HG03064 (cell line): ENCODE measurements around the gene BST1.
"Not testable (repeated sequence)": the region's sequence is repeated elsewhere in the genome, so short reads cannot be mapped to it uniquely, and the experiment has no call there.

Source experiments
- ATAC-seq: cut with Tn5 transposase; IDR thresholded peaks from one replicate; pipeline ENCODE4 v1.9.1; 2021; ENCODE audit warnings: low read depth; ENCODE audit not compliant: unreplicated experiment

BST1 gene

DNA sequence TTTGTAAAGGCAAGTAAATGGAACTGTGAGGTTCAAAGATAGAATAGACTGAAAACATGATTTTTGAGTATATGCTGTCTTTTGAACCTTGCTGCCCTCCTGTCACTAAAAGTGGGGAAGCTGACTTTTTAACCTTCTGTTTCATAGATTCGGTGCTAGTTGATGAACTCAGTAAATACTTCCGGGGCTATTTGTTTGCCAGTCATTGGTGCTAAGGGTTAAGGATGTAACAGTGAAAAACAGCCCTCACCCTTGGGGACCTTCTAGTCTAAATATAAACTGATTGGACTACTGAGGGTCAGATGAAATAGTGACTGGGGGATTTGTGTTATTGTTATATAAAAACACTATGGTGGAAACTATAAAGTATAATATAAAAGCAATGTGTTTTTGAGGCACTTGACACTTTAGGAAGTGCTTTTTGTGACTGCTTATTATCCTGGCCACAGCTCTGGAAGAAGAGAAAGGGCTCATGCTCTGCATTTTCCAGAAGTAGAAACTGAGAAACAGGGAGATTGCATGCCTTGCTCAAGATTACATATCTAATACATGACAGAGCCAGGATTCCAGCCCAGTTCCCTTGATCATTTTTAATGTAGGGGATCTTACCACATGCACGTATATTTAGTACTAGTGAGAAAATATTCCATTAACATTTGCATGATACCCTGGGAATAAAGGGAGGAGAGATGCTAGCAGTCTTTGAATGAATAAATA is 3.9 kb downstream of the BST1 start:
- ATAC-seq: no peak

DNA sequence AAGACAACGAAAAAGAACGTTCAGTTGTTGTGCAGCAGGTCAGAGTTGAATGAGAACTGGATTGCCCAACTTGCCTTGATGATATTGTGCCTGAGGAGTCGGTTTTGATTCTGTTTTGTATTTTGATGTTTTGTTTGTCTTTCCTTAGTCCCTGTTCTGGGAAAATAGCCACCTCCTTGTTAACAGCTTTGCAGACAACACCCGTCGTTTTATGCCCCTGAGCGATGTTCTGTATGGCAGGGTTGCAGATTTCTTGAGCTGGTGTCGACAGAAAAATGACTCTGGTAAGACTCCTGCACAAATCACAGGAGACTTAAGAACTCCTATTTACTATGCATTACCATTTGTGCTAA is 4.5 kb downstream of the BST1 start:
- no peak for ATAC-seq

- no peak for ATAC-seq
Observed at GRCh38 chr4:15711762-15712161, 8.9 kb downstream of the BST1 start.

DNA sequence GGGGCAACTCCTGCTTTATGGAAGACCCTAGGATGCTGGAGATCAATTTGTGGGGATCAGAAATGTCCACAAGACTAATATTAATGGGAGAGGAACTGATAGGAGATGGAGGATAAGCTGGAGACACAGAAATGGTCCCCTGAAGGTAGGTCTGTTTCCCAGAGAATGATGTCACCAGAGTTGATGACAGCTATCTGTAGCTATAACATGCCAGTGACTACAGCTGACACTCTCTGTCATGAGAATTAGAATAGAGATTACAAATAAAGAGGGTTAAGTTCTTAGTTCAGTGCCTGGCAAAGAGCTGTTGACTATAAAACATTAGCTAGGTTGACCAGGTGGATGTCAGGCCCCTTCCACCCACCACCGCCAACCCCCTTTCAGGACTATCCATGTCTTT is 9.3 kb downstream of the BST1 start:
- no peak for ATAC-seq

- no peak for ATAC-seq
Observed at GRCh38 chr4:15714141-15714540, 11.3 kb downstream of the BST1 start.

DNA sequence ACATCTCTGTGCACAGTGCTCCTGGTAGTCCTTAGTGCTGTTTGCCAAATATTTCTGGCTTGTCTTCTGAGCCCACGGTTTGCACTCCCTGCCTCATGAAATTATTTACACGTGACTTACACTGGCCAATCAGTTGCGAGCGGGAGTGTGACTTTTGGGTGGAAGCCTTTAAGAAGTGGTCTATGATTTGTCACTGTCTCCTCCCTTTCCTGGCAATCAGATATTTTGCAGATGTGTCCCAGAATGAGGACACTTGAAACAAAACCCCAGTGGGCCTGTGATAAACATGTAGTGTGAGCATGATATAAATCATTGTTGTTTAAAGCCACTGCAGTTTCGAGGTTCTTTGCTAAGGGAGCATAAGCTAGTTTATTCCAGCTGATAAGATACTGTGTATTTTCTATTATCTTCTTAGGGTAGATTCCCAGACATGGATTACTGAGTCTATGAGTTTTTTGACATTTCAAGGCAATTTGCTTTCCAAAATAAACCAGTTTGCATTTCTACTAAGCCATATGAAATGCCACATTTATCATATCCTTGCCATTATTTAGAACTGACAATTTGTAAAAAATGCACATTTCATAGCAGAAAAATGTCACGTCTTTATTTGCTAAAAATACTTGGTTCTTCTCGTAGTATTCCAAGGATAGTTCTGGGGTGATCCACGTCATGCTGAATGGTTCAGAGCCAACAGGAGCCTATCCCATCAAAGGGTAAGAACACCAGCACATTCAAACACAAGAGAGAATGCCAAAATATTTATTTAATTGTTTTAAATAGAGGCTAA is 12.0 kb downstream of the BST1 start:
- ATAC-seq: no peak

DNA sequence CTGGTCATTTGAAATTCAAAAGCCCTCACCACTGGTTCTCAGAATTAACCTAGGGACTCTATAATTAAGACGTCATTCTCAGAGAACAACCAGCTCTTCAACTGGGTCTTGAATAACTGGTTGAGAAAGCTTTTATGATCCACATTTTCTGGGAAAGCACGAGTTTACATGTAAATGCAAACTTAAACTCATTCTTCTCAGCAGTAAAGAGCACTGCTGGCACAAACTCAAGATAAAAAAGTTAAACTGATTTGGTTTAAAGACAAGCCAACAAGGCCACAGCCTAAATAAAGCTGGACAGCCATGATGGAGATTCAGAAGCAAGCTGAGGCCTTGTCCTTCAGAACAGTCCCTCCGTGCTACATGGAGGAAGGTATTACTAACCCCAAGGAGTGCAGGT is 13.2 kb downstream of the BST1 start:
- no peak for ATAC-seq

DNA sequence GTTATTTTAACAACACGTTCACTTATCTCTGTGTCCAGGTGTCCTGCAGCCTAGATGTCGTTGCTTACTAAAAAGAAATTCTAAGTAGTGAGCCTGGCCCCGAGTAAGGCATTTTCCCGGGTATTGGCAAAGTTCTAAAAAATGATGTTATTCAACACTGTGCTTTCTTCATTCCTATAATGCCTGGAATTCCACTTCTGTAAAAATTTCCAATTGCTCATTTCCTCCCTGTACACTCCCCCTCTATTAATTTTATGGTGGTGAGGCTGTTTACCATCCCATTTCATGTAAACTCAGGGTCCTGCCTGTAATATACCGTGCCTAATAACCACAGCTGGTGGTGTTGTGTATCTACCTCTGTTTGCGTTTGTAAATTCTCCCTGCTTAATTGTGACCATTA is 14.2 kb downstream of the BST1 start:
- no peak for ATAC-seq

GRCh38 chr4:15717657-15718416 is 15.0 kb downstream of the BST1 start:
- no peak for ATAC-seq

GRCh38 chr4:15718465-15718864 is 15.6 kb downstream of the BST1 start:
- ATAC-seq: no peak

DNA sequence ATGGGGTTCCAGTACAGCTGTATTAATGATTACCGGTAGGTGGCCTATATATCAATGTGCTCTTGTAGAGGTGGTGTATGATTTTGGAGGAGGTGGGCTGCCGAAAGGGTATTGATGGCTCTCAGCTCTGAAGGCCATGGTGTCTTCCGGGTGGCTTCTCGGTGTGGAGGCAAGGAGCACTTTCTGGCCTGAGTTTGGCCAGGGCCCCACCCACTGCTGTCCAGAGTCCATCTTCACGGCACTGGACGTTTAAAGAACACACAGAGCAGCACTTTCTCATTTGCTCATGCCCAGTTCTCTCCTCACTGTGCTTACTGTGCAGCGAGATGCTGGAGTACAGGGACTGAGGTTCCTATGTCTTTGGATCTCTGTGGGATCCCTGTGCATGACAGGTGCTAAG is 16.1 kb downstream of the BST1 start:
- no peak for ATAC-seq

DNA sequence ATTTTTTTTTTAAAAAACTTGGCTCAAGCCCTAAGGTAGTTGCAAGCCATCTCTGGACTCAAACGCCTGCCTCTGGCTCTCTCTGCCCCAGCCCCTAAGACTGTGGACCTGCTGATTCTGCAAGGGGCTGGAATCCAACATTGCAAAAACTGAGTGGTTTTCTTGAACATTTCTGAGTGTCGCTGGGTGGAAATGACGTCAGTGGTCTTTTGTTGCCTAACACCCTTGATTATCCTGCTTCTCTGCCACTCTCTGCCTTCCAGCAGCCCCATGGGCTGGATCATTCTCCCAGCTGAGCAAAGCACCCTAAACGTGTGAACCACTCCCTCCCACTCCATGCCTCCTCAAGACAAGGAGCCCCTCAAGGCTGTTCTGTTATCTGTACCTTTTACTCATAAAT is 16.6 kb downstream of the BST1 start:
- ATAC-seq: no peak

GRCh38 chr4:15720851-15721250 is 18.0 kb downstream of the BST1 start:
- ATAC-seq: no peak

- no peak for ATAC-seq
Observed at GRCh38 chr4:15725608-15726007, 22.7 kb downstream of the BST1 start.

- no peak for ATAC-seq
Observed at GRCh38 chr4:15729910-15730533, 27.2 kb downstream of the BST1 start.

DNA sequence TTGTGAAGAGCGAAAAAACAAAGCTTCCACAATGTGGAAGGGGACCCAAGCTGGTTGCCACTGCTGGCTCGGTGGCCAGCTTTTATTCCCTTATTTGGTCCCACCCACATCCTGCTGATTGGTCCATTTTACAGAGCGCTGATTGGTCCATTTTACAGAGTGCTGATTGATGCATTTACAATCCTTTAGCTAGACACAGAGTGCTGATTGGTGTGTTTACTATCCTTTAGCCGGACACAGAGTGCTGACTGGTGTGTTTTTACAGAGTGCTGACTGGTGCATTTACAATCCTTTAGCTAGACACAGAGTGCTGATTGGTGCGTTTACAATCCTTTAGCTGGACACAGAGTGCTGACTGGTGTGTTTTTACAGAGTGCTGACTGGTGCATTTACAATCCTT is 30.2 kb downstream of the BST1 start:
- ATAC-seq: not testable (repeated sequence)

DNA sequence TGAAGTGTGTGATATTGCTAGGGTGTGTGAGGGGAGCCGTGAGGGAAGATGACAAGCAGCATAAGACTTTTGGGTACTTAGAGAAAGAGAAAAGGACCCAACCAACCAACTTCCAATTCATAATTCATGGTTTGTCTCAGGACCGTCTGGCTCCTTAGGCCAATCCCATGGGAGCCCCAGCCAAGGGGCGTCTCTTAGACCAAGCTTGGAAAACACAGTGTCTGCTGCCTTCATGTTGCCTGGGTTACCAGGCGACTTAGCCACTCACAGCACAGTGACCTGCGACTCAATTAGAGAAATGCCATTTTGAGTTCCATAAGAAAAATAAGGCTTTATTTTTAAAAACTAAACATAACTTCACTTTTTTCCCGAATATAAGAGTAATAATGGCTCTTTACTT is 32.7 kb downstream of the BST1 start:
- no peak for ATAC-seq

GRCh38 chr4:15736514-15737050 is 33.7 kb downstream of the BST1 start:
- ATAC-seq: no peak

DNA sequence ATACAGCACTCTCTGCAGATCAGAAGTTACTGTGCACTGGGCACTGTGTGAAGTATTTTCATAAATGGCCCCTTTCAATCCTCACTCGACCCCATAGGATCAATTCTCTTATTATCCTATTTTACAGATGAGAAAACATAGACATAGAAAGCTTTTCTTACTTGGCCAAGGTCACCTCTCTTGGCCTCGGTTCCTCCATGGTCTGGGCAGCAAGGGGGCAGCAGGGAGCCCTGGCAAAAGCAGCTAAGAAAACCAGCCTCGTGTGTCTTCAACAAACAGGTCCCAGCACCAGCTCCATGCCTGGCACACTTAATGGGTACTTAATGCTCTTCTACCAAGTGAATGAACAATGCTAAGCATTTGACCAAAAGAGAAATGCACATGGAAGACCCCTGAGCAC is 34.4 kb downstream of the BST1 start:
- ATAC-seq: no peak

DNA sequence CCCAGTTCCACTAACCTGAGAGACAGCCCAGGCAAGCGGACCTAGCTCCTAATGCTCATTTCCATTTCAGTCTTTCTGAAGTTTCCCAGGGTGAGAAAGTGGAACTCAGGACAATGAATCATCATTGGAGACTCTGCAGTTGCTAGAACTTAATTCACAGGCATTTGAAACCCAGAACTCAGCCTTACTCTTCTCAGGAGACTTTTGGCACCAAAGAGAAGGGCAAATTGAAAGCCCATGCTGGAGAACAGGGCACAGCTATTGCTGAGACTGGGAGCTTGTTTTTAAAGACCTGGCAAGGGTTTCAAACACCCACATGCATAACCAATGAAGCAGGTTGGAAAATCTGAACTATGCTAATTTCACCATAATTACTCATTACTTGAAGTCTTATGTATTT is 36.0 kb downstream of the BST1 start:
- no peak for ATAC-seq
